GDM1 (cell line): Measurements from ENCODE around the gene GRK3.

Source experiments
- DNase-seq: peaks from one replicate; lab custom pipeline; 2025; lab: John Stamatoyannopoulos, UW

GRK3 gene

DNA sequence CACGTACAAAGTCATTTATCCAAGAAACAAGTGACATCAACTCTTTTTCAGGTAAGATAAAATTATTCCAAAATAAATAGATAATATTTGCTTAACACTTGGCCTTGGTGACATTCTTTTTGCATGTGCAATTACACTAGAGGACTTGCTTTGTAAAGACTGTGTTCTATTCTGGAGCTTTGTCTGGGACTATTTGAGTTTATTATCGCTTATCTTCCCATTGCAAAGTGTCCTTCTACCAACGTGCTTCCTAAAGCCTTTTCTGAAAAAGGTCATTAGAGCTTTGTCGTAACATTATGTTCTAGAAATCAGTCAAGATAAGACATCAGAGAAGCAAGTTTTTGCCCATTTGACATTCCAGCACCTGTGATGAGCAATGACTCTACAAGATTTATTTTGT lies 99.2 kb downstream of the GRK3 start:
- no peak for DNase-seq

DNA sequence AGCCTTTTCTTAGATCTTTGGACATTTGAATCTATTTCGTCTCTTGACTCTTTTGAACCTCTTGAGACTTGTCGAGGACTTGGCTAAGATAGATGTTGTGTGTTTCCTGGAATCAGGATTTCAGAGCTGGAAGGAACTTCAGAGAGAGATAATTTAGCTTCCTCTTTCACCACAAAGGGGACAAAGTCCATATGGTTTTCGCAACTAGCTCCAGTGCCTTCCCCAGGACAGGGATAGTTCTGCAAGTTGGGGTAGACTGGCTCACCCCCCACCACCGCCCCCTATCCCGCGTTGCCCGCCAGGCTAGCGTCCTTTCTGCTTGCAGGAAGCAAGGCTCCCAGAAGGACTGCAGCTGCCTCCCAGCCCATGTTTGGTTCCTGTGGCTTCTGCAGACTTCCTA lies 101.8 kb downstream of the GRK3 start:
- peak; percentile 34 for DNase-seq

DNA sequence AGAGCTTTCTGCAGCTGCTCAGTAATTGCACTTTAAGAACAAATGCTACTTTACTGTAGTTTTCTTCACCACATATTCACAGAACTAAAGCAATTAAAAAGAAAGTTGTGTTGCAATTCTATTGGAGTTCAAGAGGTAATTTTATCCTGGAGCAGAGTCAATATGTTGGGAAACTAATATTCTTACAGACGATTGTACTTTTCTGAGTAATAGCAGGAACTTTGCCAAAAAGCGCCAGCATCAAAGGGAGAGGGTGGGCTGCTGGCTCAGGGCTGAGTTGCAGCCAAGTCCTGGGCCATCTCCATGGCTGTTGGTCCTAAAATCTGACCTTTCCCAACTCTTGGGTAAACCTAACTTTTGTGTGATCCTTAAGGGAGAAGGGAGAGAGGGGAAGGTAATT lies 104.0 kb downstream of the GRK3 start:
- DNase-seq: no peak

- no peak for DNase-seq
Measured at GRCh38 chr22:25669253-25670069, 105.0 kb downstream of the GRK3 start.

GRCh38 chr22:25670070-25670461 lies 105.6 kb downstream of the GRK3 start:
- DNase-seq: no peak

DNA sequence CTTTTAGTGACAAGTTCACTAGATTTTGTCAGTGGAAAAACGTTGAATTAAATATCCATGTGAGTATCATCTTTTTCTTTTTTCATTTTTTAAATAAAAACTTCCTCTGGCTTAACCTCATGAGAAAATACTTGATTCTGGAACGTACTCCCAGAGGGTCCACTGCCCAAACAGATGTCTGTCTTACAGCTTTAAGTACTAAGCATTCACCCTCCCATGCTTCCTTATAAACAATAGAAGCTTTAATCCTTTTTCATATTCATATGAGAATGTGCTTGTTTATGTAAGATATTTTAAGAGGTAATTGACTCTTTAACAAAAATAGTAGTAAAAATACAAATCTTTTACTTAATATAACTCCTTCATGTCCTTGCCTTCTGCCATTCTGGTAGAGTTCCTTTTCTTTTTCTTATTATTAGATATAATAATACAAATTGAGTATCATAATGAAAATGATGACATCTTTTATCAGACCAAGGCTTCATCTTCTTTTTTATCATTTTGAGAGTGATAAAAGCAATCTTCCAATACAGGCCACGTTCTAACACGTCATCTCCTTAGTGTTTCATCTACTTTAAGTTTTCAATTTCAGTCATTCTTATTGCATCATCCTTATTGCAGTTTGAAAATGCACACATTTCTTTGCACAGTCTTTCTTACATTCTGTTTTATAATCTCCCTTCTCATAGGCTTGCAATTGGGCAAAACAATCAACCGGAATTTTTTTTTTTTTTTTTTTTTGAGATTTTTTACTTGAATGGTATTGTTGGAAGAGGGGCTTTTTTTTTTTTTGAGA lies 108.0 kb downstream of the GRK3 start:
- DNase-seq: no peak

- no peak for DNase-seq
Measured at GRCh38 chr22:25673713-25674112, 109.2 kb downstream of the GRK3 start.

- DNase-seq: no peak
Measured at GRCh38 chr22:25677631-25678030, 113.2 kb downstream of the GRK3 start.

DNA sequence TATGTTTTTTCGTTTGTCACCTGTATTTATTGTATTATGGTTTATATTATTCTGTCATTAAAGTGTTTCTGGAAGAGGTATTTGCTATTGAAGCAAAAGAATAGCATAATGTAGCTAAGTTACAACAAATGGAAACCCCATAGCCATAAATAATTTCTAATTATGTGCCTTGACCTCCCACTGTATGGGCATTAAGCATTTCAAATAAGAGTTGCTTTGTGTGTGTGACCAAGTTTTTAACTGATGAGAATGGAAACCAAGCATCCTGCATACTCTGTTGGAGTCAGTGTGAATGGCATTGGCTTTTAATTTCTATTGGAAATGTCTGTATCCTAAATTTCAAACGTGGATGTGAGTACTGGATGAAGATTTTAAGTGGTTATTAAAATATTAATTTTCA lies 115.6 kb downstream of the GRK3 start:
- no peak for DNase-seq

- DNase-seq: no peak
Measured at GRCh38 chr22:25680956-25681355, 116.5 kb downstream of the GRK3 start.

- no peak for DNase-seq
Measured at GRCh38 chr22:25682109-25682508, 117.6 kb downstream of the GRK3 start.

DNA sequence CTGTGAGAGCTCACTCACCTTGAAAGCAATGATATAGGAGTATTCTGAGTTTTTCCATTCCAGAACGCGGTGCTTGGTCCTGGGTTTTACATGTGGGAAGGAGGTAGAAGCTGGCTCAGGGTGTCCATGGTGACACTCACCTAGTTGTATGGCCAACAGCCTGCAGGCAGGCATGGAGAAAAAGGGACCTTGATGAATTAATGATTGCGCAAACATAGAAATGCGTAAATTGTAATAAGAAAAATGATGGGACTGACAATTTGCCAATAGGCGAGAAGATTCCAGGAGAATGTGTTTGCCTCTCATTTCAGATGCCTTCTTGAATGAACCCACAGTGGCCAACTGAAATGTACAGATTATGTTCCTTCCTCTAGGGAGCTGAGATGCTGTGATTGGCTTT lies 124.2 kb downstream of the GRK3 start:
- no peak for DNase-seq

- no peak for DNase-seq
Measured at GRCh38 chr22:25689631-25690030, 125.2 kb downstream of the GRK3 start.

DNA sequence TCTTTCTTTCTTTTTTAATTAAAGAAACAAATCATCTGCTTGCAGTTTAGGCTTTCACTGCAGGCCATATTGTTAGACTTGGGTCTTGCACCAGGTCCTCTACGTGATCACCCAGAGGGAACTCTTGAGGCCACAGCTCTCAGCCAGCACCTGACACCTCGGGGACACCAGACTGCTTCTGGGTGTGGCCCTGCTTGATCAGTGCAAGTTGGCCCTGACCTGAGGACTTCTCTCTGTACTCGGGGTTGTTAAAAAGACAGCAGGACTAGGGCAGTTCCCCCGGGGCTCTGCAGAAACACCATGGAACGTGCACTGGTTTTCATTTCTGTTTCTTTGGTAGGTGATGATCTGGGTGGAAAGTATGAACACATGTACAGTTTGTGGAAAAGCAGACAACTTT lies 126.3 kb downstream of the GRK3 start:
- no peak for DNase-seq

DNA sequence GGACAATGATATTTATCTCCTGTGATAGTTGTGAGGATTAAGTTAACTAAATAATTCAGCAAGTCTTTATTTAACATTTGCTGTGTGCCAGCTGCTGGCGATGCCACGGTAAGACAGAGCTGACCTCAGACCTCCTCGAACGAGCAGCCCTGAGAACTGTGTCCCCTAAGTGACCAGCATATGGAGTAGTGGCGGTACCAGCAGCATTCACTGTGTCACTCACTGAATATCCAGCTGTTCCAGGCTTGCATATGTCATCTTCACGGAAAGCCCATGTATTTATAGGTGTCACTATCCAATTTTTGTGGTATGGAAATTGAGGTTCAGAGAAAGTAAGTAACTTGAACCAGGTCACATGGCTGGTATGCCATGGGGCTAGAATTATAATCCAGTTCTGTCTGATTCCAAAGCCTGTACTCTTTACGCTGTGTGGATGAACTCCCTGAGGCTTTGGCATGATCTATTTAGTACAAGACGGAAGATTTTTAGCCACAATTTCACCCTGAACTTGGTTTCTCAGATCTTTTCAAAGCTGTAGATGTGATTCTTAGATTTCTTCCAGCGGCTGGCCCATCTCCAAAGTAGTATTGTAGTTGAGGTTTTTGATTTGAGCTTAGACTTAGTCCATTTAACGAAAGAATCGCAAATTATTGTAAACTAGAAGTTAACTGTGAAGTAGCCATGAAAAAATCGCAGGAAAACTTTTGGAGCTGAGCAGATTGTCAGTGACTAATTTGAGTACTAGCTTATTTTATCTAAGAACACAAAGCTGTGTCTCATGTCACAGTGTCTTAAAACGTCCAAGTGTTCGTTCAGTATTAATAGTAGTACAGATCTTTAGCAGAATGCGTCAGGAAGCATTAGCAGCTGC lies 128.2 kb downstream of the GRK3 start:
- DNase-seq: no peak

DNA sequence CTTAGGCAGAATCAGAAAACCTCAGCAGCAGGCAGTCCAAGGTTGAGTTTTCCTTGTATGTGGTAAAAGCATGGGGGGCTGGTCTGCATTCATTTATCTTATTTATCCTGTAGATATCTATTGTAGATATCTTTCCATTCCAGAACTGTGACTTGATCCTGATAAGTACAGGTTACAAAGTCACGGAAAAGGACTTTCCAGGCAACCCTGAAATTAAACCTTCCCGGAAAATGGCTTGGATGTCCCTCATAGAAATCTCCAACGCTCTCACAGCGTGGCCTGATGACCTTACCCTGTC lies 128.7 kb downstream of the GRK3 start:
- no peak for DNase-seq

- no peak for DNase-seq
Measured at GRCh38 chr22:25694196-25694907, 129.9 kb downstream of the GRK3 start.

DNA sequence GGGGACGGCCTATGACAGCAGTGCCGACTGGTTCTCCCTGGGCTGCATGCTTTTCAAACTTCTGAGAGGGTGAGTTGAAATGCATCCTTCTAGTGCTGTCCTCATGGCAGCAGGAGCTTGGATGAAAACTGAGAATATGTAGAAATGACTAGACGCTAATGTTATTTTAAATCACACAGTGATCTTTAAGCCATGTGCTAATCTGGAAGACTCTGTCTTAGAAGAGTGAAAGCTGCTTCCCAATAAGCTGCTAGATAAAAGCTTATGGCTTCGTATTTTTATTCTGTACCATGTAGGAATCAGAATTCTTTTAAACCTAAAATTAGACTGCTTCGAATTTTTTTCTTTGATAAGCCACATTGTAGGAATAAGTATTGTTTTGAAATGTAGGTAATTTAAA lies 130.7 kb downstream of the GRK3 start:
- no peak for DNase-seq

DNA sequence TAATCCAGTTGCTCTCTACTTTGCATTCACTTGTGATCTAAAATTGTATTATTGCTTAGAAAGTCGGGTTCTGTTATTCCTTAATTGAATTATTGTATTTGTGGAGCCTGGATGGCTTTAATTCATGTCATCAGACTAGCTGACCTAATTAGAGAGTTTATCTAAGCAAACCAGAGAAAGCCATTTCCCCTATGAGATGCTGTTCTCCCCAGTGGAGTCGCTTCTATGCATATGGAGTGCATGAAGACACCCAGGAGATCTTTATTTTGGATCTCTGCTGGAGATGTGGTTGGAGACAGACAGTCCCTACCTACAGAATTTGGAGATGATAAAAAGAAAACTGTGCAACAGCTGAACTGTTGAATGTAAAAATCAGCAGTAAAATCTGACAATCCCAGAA lies 132.3 kb downstream of the GRK3 start:
- no peak for DNase-seq

DNA sequence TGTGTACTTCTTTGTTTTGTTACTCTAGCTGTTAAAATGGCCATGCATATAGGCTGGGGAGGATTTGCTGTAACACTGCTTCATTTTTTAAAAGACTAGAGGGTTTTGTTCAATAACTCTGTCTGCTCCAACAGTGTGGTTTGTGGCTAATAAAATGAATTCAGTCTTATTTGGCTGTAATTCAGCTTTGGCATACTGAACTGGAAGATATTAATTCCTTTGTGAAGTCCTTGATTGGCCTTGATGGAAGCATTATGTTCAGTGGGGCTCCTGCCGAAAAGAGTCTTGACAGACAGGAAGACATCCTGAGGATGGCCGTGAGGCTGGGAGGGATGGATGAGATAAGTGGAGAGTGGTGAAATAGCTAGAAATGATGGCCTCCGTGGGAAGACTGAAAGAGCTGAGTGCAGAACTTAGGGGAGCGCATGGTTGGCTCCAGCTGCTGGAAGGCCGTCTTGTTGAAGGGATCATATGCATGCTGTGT lies 132.7 kb downstream of the GRK3 start:
- DNase-seq: no peak

DNA sequence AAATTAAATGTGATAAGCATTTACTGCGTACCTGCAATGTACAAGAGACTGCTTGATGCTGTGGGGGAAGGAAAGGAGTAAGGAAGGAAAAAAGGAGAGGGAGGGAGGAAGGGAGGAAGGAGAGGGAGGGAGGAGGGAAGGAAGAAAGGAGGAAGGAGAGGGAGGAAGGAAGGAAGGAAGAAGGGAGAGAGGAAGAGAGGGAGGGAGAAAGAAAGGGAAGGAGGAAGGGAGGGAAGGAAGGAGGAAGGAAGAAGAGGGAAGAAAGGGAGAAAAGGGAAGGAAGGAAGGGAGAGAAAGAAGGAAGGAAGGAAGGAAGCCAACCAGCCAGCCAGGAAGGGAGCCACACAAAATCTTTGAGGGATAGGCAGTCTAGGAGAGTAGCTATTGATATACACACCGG lies 133.5 kb downstream of the GRK3 start:
- no peak for DNase-seq

GRCh38 chr22:25698461-25698860 lies 134.0 kb downstream of the GRK3 start:
- no peak for DNase-seq
